Sigmoid colon (tissue), 4 donors: ENCODE data around the gene GEMIN7.

ENCODE experiments used
- CTCF ChIP-seq, 4 experiments: fragments of 450-650 bp in 3 of 4; fragments of 200-600 bp in 1 of 4; IDR thresholded peaks; one replicate each; pipeline ENCODE4 v1.5.1; 2016 to 2019; ENCODE audit warnings: antibody characterized with exemption in 4 of 4, mild to moderate bottlenecking in 3 of 4, moderate library complexity in 2 of 4
- POLR2A ChIP-seq, 2 donors: fragments of 450-650 bp; IDR thresholded peaks; one replicate each; pipeline ENCODE4 v1.6.1; 2016; ENCODE audit warnings: antibody characterized with exemption in 2 of 2, mild to moderate bottlenecking in 2 of 2, moderate library complexity in 2 of 2
- POLR2AphosphoS5 ChIP-seq, 4 donors: sonication (generic); formaldehyde crosslinking; IDR thresholded peaks; one replicate each; pipeline ENCODE4 v1.6.1; 2017; ENCODE audit warnings: antibody characterized with exemption in 4 of 4

DNA sequence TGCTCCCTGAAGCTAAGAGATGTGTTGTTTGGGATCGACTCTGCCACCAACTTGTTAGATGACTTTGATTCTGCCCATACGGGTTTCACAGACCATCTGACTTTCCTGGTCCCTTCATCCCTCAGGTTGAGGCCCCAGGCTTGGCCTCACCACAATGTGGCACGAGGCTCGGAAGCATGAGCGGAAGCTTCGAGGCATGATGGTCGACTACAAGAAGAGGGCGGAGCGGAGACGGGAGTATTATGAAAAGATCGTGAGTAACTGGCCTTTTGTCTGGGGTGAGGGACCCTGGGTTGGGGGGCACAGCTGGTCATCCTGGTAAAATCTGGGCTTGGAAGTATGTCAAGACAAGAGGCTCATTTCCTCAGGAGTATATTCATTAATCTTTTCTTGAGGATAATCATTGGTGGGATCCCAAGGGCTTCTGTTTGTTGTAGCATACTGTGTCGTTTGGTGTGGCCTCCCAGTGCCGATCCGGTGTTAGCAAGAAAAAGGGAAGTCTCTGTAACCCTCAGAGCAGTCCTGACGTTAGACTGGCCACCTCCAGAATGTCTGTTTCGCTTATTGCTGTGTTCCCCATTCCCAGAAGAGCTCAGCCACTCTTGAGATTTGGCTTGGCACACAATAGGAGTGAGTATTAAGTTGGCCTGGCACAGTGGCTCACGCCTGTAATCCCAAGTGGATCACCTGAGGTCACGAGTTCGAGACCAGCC is 38.8 kb upstream of the GEMIN7 start:
- no peak for TF ChIP-seq POLR2AphosphoS5 (IDR thresholded peaks at IDR 0.05)
- TF ChIP-seq CTCF (IDR thresholded peaks at IDR 0.05), result no peak
- no peak for TF ChIP-seq POLR2A (IDR thresholded peaks at IDR 0.05)
